HUES6 (cell line): ENCODE measurements around the gene PRDM16.

Experiments
- H3K27ac ChIP-seq: 2 replicates; pipeline ENCODE4 v1.7.0; 2013; ENCODE audit warnings: low read depth, mild to moderate bottlenecking, low read length, inconsistent platforms
- H3K27me3 ChIP-seq: 2 replicates; pipeline ENCODE4 v1.6.1; 2013; ENCODE audit warnings: low read length; ENCODE audit not compliant: control insufficient read depth, insufficient read depth
- H3K36me3 ChIP-seq: 2 replicates; pipeline ENCODE4 v1.6.1; 2013; ENCODE audit warnings: low read length; ENCODE audit not compliant: control insufficient read depth, insufficient read depth
- H3K4me1 ChIP-seq: 2 replicates; pipeline ENCODE4 v1.6.1; 2013; ENCODE audit warnings: low read length; ENCODE audit not compliant: control insufficient read depth, insufficient read depth
- H3K4me3 ChIP-seq: 2 replicates; pipeline ENCODE4 v1.5.1; 2013; ENCODE audit warnings: low read depth, low read length
- H3K9ac ChIP-seq: one replicate; pipeline ENCODE4 v1.6.1; 2013; ENCODE audit warnings: mild to moderate bottlenecking, low read length
- H3K9me3 ChIP-seq: 2 replicates; pipeline ENCODE4 v1.6.1; 2013; ENCODE audit warnings: low read depth, low read length; ENCODE audit not compliant: control insufficient read depth, insufficient read depth

Gene PRDM16

GRCh38 chr1:3420218-3420951 lies 351.4 kb downstream of the PRDM16 start:
- H3K27ac ChIP-seq: no peak overlapping the region
- H3K9me3 ChIP-seq: peaks cover 8% of the 10 kb centered on the region
- no peak overlapping the region for H3K9ac ChIP-seq
- no peak overlapping the region for H3K4me3 ChIP-seq
- H3K4me1 ChIP-seq: no peaks in the 10 kb centered on the region
- no peaks in the 10 kb centered on the region; the same call in 1 of the 2 replicates for H3K27me3 ChIP-seq
- no peaks in the 10 kb centered on the region for H3K36me3 ChIP-seq

GRCh38 chr1:3422638-3423037 lies 353.6 kb downstream of the PRDM16 start:
- no peak overlapping the region for H3K4me3 ChIP-seq
- no peaks in the 10 kb centered on the region for H3K9me3 ChIP-seq
- H3K9ac ChIP-seq: no peak overlapping the region
- no peak overlapping the region for H3K27ac ChIP-seq
- H3K4me1 ChIP-seq: no peaks in the 10 kb centered on the region
- no peaks in the 10 kb centered on the region; the same call in 1 of the 2 replicates for H3K27me3 ChIP-seq
- H3K36me3 ChIP-seq: no peaks in the 10 kb centered on the region

GRCh38 chr1:3423245-3423829 lies 354.3 kb downstream of the PRDM16 start:
- Histone ChIP-seq H3K4me1 (no peaks in the 10 kb centered on the region), H3K36me3 (no peaks in the 10 kb centered on the region), H3K4me3 (no peak overlapping the region), H3K27me3 (no peaks in the 10 kb centered on the region; the same call in 1 of the 2 replicates), H3K27ac (no peak overlapping the region), H3K9me3 (no peaks in the 10 kb centered on the region), H3K9ac (no peak overlapping the region)

GRCh38 chr1:3423896-3424611 lies 355.1 kb downstream of the PRDM16 start:
- H3K36me3 ChIP-seq: no peaks in the 10 kb centered on the region
- no peaks in the 10 kb centered on the region; the same call in 1 of the 2 replicates for H3K27me3 ChIP-seq
- H3K4me1 ChIP-seq: no peaks in the 10 kb centered on the region
- no peak overlapping the region for H3K4me3 ChIP-seq
- no peaks in the 10 kb centered on the region for H3K9me3 ChIP-seq
- no peak overlapping the region for H3K27ac ChIP-seq
- no peak overlapping the region for H3K9ac ChIP-seq

- Histone ChIP-seq H3K4me3 (no peak overlapping the region), H3K4me1 (no peaks in the 10 kb centered on the region), H3K27ac (no peak overlapping the region), H3K27me3 (no peaks in the 10 kb centered on the region; the same call in 1 of the 2 replicates), H3K9me3 (no peaks in the 10 kb centered on the region), H3K9ac (no peak overlapping the region), H3K36me3 (no peaks in the 10 kb centered on the region)
Observed at GRCh38 chr1:3425486-3426215, 356.6 kb downstream of the PRDM16 start.

- Histone ChIP-seq H3K4me1 (no peaks in the 10 kb centered on the region; the same call in 1 of the 2 replicates), H3K36me3 (no peaks in the 10 kb centered on the region), H3K4me3 (no peak overlapping the region), H3K27ac (no peak overlapping the region), H3K9me3 (no peaks in the 10 kb centered on the region), H3K9ac (no peak overlapping the region), H3K27me3 (no peaks in the 10 kb centered on the region; the same call in 1 of the 2 replicates)
Observed at GRCh38 chr1:3426956-3427535, 358.0 kb downstream of the PRDM16 start.

- Histone ChIP-seq H3K9ac (no peak overlapping the region), H3K36me3 (no peaks in the 10 kb centered on the region), H3K4me1 (peaks cover 3% of the 10 kb centered on the region; the same call in 1 of the 2 replicates), H3K4me3 (no peak overlapping the region), H3K27me3 (no peaks in the 10 kb centered on the region), H3K27ac (no peak overlapping the region), H3K9me3 (no peaks in the 10 kb centered on the region)
Observed at GRCh38 chr1:3427711-3428704, 359.0 kb downstream of the PRDM16 start.

- Histone ChIP-seq H3K9me3 (no peaks in the 10 kb centered on the region), H3K4me3 (no peak overlapping the region), H3K4me1 (peaks cover 3% of the 10 kb centered on the region; the same call in 1 of the 2 replicates), H3K27ac (no peak overlapping the region), H3K9ac (no peak overlapping the region), H3K36me3 (no peaks in the 10 kb centered on the region), H3K27me3 (no peaks in the 10 kb centered on the region)
Observed at GRCh38 chr1:3428899-3429298, 359.9 kb downstream of the PRDM16 start.

- Histone ChIP-seq H3K27me3 (no peaks in the 10 kb centered on the region), H3K27ac (no peak overlapping the region), H3K4me1 (peaks cover 3% of the 10 kb centered on the region; the same call in 1 of the 2 replicates), H3K9me3 (no peaks in the 10 kb centered on the region), H3K36me3 (no peaks in the 10 kb centered on the region), H3K9ac (no peak overlapping the region), H3K4me3 (no peak overlapping the region)
Observed at GRCh38 chr1:3429320-3429719, 360.3 kb downstream of the PRDM16 start.
